MM.1S (cell line): ENCODE measurements around the gene RTN3.
A peak's percentile ranks its signal among the peaks of the same experiment; 100 is the strongest.
"Not testable (repeated sequence)": the region's sequence is repeated elsewhere in the genome, so short reads cannot be mapped to it uniquely, and the experiment has no call there.

ENCODE experiments used
- DNase-seq: peaks from one replicate; pipeline ENCODE4 v3.0.0-alpha.2; 2015
- H2AFZ ChIP-seq: fragments of 300-600 bp; sonication (generic); 2 replicates; pipeline ENCODE4 v1.6.0; 2016; ENCODE audit warnings: antibody characterized with exemption, low read length
- H3F3A ChIP-seq: fragments of 300-600 bp; sonication (generic); 2 replicates; pipeline ENCODE4 v1.6.1; 2016; ENCODE audit warnings: mild to moderate bottlenecking, antibody characterized with exemption, low read length, moderate library complexity, mixed read lengths; ENCODE audit not compliant: insufficient read depth
- H3K27ac ChIP-seq: fragments of 300-600 bp; sonication (generic); 2 replicates; pipeline ENCODE4 v1.5.1; 2016; ENCODE audit warnings: mild to moderate bottlenecking, low read length
- H3K27me3 ChIP-seq: fragments of 300-600 bp; sonication (generic); replicated peaks from 2 replicates; pipeline ENCODE4 v1.6.0; 2016; ENCODE audit warnings: low read length; ENCODE audit not compliant: insufficient read depth
- H3K36me3 ChIP-seq: fragments of 300-600 bp; sonication (generic); replicated peaks from 2 replicates; pipeline ENCODE4 v1.6.1; 2016; ENCODE audit warnings: mild to moderate bottlenecking, low read length, mixed read lengths; ENCODE audit not compliant: insufficient read depth
- H3K4me1 ChIP-seq: fragments of 300-600 bp; sonication (generic); 2 replicates; pipeline ENCODE4 v1.6.1; 2016; ENCODE audit warnings: low read length, mixed read lengths
- H3K4me2 ChIP-seq: fragments of 300-600 bp; sonication (generic); 2 replicates; pipeline ENCODE4 v1.6.0; 2016; ENCODE audit warnings: low read depth, low read length
- H3K4me3 ChIP-seq: fragments of 300-600 bp; sonication (generic); 2 replicates; pipeline ENCODE4 v1.5.1; 2016; ENCODE audit warnings: low read length, mixed read lengths
- H3K79me2 ChIP-seq: fragments of 300-600 bp; sonication (generic); 2 replicates; pipeline ENCODE4 v1.6.1; 2016; ENCODE audit warnings: mixed run types, low read length, mixed read lengths
- H3K9ac ChIP-seq: fragments of 300-600 bp; sonication (generic); 2 replicates; pipeline ENCODE4 v1.6.1; 2016; ENCODE audit warnings: low read length, mixed read lengths
- H3K9me2 ChIP-seq: fragments of 300-600 bp; sonication (generic); replicated peaks from 2 replicates; pipeline ENCODE4 v1.6.1; 2016; ENCODE audit warnings: mild to moderate bottlenecking, low read length, mixed read lengths; ENCODE audit not compliant: insufficient read depth
- H3K9me3 ChIP-seq: fragments of 300-600 bp; sonication (generic); replicated peaks from 2 replicates; pipeline ENCODE4 v1.6.1; 2016; ENCODE audit warnings: mild to moderate bottlenecking, low read length, mixed read lengths; ENCODE audit not compliant: insufficient read depth
- H4K20me1 ChIP-seq: fragments of 300-600 bp; sonication (generic); 2 replicates; pipeline ENCODE4 v1.6.1; 2016; ENCODE audit warnings: mild to moderate bottlenecking, low read length, moderate library complexity, mixed read lengths; ENCODE audit not compliant: insufficient read depth
- EZH2 ChIP-seq: fragments of 300-600 bp; sonication (generic); optimal IDR thresholded peaks from 2 replicates; pipeline ENCODE3; 2017; ENCODE audit warnings: low read depth, mild to moderate bottlenecking, antibody characterized with exemption, low read length, mixed read lengths
- EZH2phosphoT487 ChIP-seq: fragments of 300-600 bp; sonication (generic); IDR thresholded peaks from 2 replicates; pipeline ENCODE4 v1.6.1; 2018; ENCODE audit warnings: antibody characterized with exemption, low read length
- TF ChIP-seq, protein P1 (sequence below): fragments of 300-600 bp; sonication (generic); IDR thresholded peaks from 2 replicates; pipeline ENCODE4 v1.5.1; 2016; ENCODE audit warnings: antibody characterized with exemption, low read length, mixed read lengths

The RTN3 gene, protein sequence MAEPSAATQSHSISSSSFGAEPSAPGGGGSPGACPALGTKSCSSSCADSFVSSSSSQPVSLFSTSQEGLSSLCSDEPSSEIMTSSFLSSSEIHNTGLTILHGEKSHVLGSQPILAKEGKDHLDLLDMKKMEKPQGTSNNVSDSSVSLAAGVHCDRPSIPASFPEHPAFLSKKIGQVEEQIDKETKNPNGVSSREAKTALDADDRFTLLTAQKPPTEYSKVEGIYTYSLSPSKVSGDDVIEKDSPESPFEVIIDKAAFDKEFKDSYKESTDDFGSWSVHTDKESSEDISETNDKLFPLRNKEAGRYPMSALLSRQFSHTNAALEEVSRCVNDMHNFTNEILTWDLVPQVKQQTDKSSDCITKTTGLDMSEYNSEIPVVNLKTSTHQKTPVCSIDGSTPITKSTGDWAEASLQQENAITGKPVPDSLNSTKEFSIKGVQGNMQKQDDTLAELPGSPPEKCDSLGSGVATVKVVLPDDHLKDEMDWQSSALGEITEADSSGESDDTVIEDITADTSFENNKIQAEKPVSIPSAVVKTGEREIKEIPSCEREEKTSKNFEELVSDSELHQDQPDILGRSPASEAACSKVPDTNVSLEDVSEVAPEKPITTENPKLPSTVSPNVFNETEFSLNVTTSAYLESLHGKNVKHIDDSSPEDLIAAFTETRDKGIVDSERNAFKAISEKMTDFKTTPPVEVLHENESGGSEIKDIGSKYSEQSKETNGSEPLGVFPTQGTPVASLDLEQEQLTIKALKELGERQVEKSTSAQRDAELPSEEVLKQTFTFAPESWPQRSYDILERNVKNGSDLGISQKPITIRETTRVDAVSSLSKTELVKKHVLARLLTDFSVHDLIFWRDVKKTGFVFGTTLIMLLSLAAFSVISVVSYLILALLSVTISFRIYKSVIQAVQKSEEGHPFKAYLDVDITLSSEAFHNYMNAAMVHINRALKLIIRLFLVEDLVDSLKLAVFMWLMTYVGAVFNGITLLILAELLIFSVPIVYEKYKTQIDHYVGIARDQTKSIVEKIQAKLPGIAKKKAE

DNA sequence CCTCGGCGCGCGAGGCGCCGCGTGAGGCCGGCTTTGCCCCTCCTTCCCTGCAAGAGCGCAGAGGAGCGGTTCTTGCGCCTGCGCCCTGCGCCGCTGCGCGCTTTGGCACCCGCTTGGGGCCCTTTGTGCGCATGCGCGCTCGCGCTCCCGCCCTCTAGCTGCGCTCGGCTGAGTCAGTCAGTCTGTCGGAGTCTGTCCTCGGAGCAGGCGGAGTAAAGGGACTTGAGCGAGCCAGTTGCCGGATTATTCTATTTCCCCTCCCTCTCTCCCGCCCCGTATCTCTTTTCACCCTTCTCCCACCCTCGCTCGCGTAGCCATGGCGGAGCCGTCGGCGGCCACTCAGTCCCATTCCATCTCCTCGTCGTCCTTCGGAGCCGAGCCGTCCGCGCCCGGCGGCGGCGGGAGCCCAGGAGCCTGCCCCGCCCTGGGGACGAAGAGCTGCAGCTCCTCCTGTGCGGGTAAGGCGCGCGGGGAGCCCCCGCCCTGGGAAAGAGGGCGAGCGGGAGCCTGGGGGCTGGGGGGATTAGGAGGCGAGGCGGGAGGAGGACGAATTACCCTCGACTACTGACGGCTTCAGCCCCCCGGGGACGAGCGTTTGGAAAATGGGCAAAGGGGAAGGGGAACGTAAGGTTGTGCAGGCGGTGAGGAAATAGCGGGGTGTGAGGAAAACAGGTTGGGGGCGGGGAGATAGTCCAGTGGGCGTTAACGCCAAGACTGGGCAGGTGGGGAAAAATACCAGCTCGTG, at the start of gene RTN3:
RTN3 (plus strand) TSS at position 180 of the 745 bp plus-strand sequence; CDS start at position 317, 137 bp downstream.
- Histone ChIP-seq H3K27ac (peak within 1 kb of the TSS; percentile 71), H3K9me3 (no peaks in the 10 kb centered on the region), H3F3A (peaks cover 13% of the 10 kb centered on the region), H4K20me1 (peaks cover 7% of the 10 kb centered on the region; the same call in 1 of the 2 replicates), H3K36me3 (no peaks in the 10 kb centered on the region), H3K27me3 (no peaks in the 10 kb centered on the region), H3K4me3 (peak within 1 kb of the TSS; percentile 82), H3K79me2 (peaks cover 48% of the 10 kb centered on the region), H3K4me1 (peaks cover 16% of the 10 kb centered on the region), H3K9ac (peak within 1 kb of the TSS; percentile 72), H3K4me2 (peak within 1 kb of the TSS; percentile 98), H3K9me2 (no peaks in the 10 kb centered on the region), H2AFZ (peak within 1 kb of the TSS; percentile 99)
- no peak for TF ChIP-seq EZH2phosphoT487
- TF ChIP-seq, protein P1, sequence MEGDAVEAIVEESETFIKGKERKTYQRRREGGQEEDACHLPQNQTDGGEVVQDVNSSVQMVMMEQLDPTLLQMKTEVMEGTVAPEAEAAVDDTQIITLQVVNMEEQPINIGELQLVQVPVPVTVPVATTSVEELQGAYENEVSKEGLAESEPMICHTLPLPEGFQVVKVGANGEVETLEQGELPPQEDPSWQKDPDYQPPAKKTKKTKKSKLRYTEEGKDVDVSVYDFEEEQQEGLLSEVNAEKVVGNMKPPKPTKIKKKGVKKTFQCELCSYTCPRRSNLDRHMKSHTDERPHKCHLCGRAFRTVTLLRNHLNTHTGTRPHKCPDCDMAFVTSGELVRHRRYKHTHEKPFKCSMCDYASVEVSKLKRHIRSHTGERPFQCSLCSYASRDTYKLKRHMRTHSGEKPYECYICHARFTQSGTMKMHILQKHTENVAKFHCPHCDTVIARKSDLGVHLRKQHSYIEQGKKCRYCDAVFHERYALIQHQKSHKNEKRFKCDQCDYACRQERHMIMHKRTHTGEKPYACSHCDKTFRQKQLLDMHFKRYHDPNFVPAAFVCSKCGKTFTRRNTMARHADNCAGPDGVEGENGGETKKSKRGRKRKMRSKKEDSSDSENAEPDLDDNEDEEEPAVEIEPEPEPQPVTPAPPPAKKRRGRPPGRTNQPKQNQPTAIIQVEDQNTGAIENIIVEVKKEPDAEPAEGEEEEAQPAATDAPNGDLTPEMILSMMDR: no peak
- TF ChIP-seq EZH2: no peak
- DNase-seq: peak; percentile 99

GRCh38 chr11:63635762-63636465, 45.4 kb upstream of the RTN3 start:
- H3K9ac ChIP-seq: no peak overlapping the region
- H3K9me2 ChIP-seq: no peaks in the 10 kb centered on the region
- no peak overlapping the region for H3K4me3 ChIP-seq
- H3F3A ChIP-seq: no peaks in the 10 kb centered on the region; the same call in 1 of the 2 replicates
- H3K9me3 ChIP-seq: no peaks in the 10 kb centered on the region
- TF ChIP-seq, protein P1: peak; percentile 75
- TF ChIP-seq EZH2phosphoT487: no peak
- H4K20me1 ChIP-seq: no peaks in the 10 kb centered on the region; the same call in 1 of the 2 replicates
- no peaks in the 10 kb centered on the region for H3K79me2 ChIP-seq
- no peak overlapping the region for H3K27ac ChIP-seq
- peaks cover 4% of the 10 kb centered on the region; the same call in 1 of the 2 replicates for H3K36me3 ChIP-seq
- DNase-seq: peak; percentile 50
- no peak overlapping the region for H3K4me2 ChIP-seq
- H2AFZ ChIP-seq: no peak overlapping the region
- H3K4me1 ChIP-seq: no peaks in the 10 kb centered on the region
- H3K27me3 ChIP-seq: no peaks in the 10 kb centered on the region

DNA sequence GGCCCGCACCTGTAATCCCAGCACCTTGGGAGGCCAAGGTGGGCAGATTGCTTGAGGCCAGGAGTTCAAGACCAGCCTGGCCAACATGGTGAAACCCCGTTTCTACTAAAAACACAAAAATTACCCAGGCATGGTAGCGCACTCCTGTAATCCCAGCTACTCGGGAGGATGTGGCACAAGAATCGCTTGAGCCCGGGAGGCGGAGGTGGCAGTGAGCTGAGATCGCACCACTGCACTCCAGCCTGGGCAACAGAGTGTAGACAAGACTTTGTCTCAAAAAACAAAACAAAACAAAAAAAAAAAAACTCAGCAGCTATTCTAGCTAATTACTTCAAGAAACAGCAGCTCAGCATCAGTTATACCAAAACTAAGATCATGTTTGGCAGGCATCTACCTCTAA, 42.9 kb upstream of the RTN3 start:
- H3K27me3 ChIP-seq, H3K4me1 ChIP-seq, H3K4me3 ChIP-seq, H3K9ac ChIP-seq, H3K9me2 ChIP-seq, H3K27ac ChIP-seq, H3K9me3 ChIP-seq, H3K79me2 ChIP-seq, H2AFZ ChIP-seq, H4K20me1 ChIP-seq, DNase-seq, H3F3A ChIP-seq, H3K36me3 ChIP-seq, H3K4me2 ChIP-seq: not testable (repeated sequence)
